CD14-positive monocyte (primary cell): ENCODE measurements around the gene RHEB. TPM values are rescaled to one million over a fixed set of nuclear protein-coding genes. Genes with fewer than 3 reads are reported as not detected.
A peak's percentile ranks its signal among the peaks of the same experiment; 100 is the strongest.

Experiments
- DNase-seq, 3 donors: peaks; one replicate each; pipeline ENCODE4 v3.0.0-alpha.2; 2011 to 2022
- H2AFZ ChIP-seq: 2 replicates; pipeline ENCODE4 v1.6.0; 2012; ENCODE audit warnings: mild to moderate bottlenecking, low read depth, low read length, inconsistent platforms; ENCODE audit not compliant: insufficient read depth, poor library complexity, severe bottlenecking
- H3K27ac ChIP-seq, 2 donors: 1 replicate in 1 of 2; 2 replicates in 1 of 2; pipeline ENCODE4 v1.5.1; 2012 to 2013; ENCODE audit warnings: low read length in 2 of 2, control low read depth in 1 of 2, inconsistent platforms in 1 of 2, low read depth in 1 of 2, mild to moderate bottlenecking in 1 of 2
- H3K27me3 ChIP-seq, 2 donors: one replicate each; pipeline versions ENCODE4 v1.6.0 to v1.6.1; 2011 to 2013; ENCODE audit warnings: low read length in 2 of 2; ENCODE audit not compliant: control insufficient read depth in 2 of 2, insufficient read depth in 2 of 2
- H3K36me3 ChIP-seq, 2 donors: replicated peaks in 1 of 2; 1 replicate in 1 of 2; 2 replicates in 1 of 2; pipeline versions ENCODE4 v1.5.1 to v1.6.1; 2012 to 2013; ENCODE audit warnings: low read length in 2 of 2, control low read depth in 1 of 2, inconsistent platforms in 1 of 2, mild to moderate bottlenecking in 1 of 2; ENCODE audit not compliant: insufficient read depth in 2 of 2, control insufficient read depth in 1 of 2
- H3K4me1 ChIP-seq, 2 donors: 1 replicate in 1 of 2; 2 replicates in 1 of 2; pipeline versions ENCODE4 v1.5.1 to v1.6.1; 2012 to 2013; ENCODE audit warnings: low read length in 2 of 2, control low read depth in 1 of 2, inconsistent platforms in 1 of 2, mild to moderate bottlenecking in 1 of 2, moderate library complexity in 1 of 2; ENCODE audit not compliant: insufficient read depth in 2 of 2, control insufficient read depth in 1 of 2
- H3K4me2 ChIP-seq: replicated peaks from 2 replicates; pipeline ENCODE3; 2012; ENCODE audit warnings: low read length, moderate library complexity, mild to moderate bottlenecking; ENCODE audit not compliant: poor library complexity, severe bottlenecking; ENCODE audit errors: extremely low read depth
- H3K4me3 ChIP-seq, 3 experiments: fragments of 200-600 bp in 1 of 3; sonication (generic) in 1 of 3; replicated peaks in 1 of 3; 1 replicate in 2 of 3; 2 replicates in 1 of 3; pipeline ENCODE4 v1.5.1; 2011 to 2013; ENCODE audit warnings: low read length in 3 of 3, mild to moderate bottlenecking in 3 of 3, control low read depth in 2 of 3, low read depth in 2 of 3, inconsistent platforms in 1 of 3, moderate library complexity in 1 of 3
- H3K79me2 ChIP-seq: 2 replicates; pipeline ENCODE4 v1.6.0; 2012; ENCODE audit warnings: mild to moderate bottlenecking, control low read depth, inconsistent platforms, low read length, moderate library complexity; ENCODE audit not compliant: insufficient read depth
- H3K9ac ChIP-seq: 2 replicates; pipeline ENCODE4 v1.6.0; 2017; ENCODE audit warnings: low read length, mild to moderate bottlenecking; ENCODE audit not compliant: insufficient read depth, poor library complexity, severe bottlenecking
- H3K9me3 ChIP-seq, 2 donors: replicated peaks in 1 of 2; 1 replicate in 1 of 2; 2 replicates in 1 of 2; pipeline versions ENCODE4 v1.5.1 to v1.6.1; 2012 to 2013; ENCODE audit warnings: low read length in 2 of 2, control low read depth in 1 of 2; ENCODE audit not compliant: control insufficient read depth in 1 of 2, insufficient read depth in 1 of 2
- H4K20me1 ChIP-seq: 2 replicates; pipeline ENCODE4 v1.6.0; 2012; ENCODE audit warnings: mild to moderate bottlenecking, low read length, control low read depth, moderate library complexity; ENCODE audit not compliant: insufficient read depth
- H3K27ac Mint-ChIP-seq, 7 donors: one replicate each; pipeline ENCODE4 v1.8.0; 2020; ENCODE audit warnings: mild to moderate bottlenecking in 7 of 7, mixed read lengths in 7 of 7, moderate library complexity in 6 of 7, inconsistent platforms in 2 of 7
- H3K27me3 Mint-ChIP-seq, 3 donors: one replicate each; pipeline ENCODE4 v1.8.0; 2021 to 2022; ENCODE audit warnings: low read depth in 3 of 3, mild to moderate bottlenecking in 3 of 3, mixed read lengths in 3 of 3, moderate library complexity in 3 of 3, inconsistent platforms in 1 of 3
- H3K36me3 Mint-ChIP-seq, 2 donors: one replicate each; pipeline ENCODE4 v1.8.0; 2020; ENCODE audit warnings: mixed read lengths in 2 of 2, inconsistent platforms in 1 of 2, mild to moderate bottlenecking in 1 of 2
- H3K4me1 Mint-ChIP-seq: one replicate; pipeline ENCODE4 v1.8.0; 2020; ENCODE audit warnings: mild to moderate bottlenecking, mixed read lengths
- H3K4me3 Mint-ChIP-seq, 2 donors: one replicate each; pipeline ENCODE4 v1.8.0; 2020; ENCODE audit warnings: mild to moderate bottlenecking in 2 of 2, mixed read lengths in 2 of 2, moderate library complexity in 1 of 2
- H3K9me3 Mint-ChIP-seq, 7 donors: one replicate each; pipeline ENCODE4 v1.8.0; 2020 to 2022; ENCODE audit warnings: mixed read lengths in 7 of 7, mild to moderate bottlenecking in 6 of 7, moderate library complexity in 6 of 7, inconsistent platforms in 2 of 7
- CTCF ChIP-seq: fragments of 200-600 bp; IDR thresholded peaks from one replicate; pipeline ENCODE4 v1.8.0; 2022; ENCODE audit warnings: antibody characterized with exemption, mild to moderate bottlenecking
- WGBS: methylation state at CpG from one replicate; pipeline ENCODE4 v1.1.5; 2013; ENCODE audit warnings: missing lambda C conversion rate; ENCODE audit not compliant: insufficient coverage; 5-methylcytosine and 5-hydroxymethylcytosine counted together
- intact Hi-C, 2 donors: fragments of 100-400 bp; cut with micrococcal nuclease; formaldehyde crosslinking; loops; one replicate each; pipeline versions ENCODE4 v1.15.0 to v1.15.1; 2023
- polyA plus RNA-seq, 3 donors: library from polyadenylated mRNA; depleted of rRNA in 1 of 3; unstranded in 2 of 3; stranded (reverse) in 1 of 3; fragments of 300-500 nt in 2 of 3; fragments of >200 nt in 1 of 3; fragmentation: Illumina TruSeq in 2 of 3; gene quantifications; 1 replicate in 2 of 3; 2 replicates in 1 of 3; pipeline ENCODE4 v1.2.3, GENCODE V29; 2012 to 2021
- small RNA-seq: library from RNA; depleted of rRNA; stranded (forward); fragments of <200 nt; gene quantifications from one replicate; pipeline ENCODE3, GENCODE V24; 2012; ENCODE audit warnings: low read depth; ENCODE audit not compliant: insufficient read length

RHEB gene
- polyA plus RNA-seq, 3 donors: 20.4 to 96.1 (median 95.8) TPM

GRCh38 chr7:151416941-151417315 lies 102.8 kb downstream of the RHEB start:
- peak overlapping the region in 1 of 3 experiments; percentile 45 for H3K4me3 ChIP-seq
- intact Hi-C loops: no loop called here
- Mint-ChIP-seq H3K9me3 (peaks cover 11 to 41% (median 30%) of the 10 kb centered on the region in 7 donors), H3K27ac (peak overlapping the region; percentile 78 to 94 (median 88)), H3K4me3 (peak overlapping the region in 1 of 2 donors; percentile 46), H3K27me3 (peaks cover 5 to 12% (median 10%) of the 10 kb centered on the region in 3 donors), H3K36me3 (peaks cover 8 to 14% of the 10 kb centered on the region in 2 donors), H3K4me1 (peaks cover 31% of the 10 kb centered on the region)
- H4K20me1 ChIP-seq: no peaks in the 10 kb centered on the region
- peaks cover 25% of the 10 kb centered on the region in 2 donors for H3K4me1 ChIP-seq
- peaks cover 17 to 24% of the 10 kb centered on the region in 2 donors for H3K9me3 ChIP-seq
- peaks cover 4 to 7% of the 10 kb centered on the region in 2 donors for H3K27me3 ChIP-seq
- peak overlapping the region; percentile 4 to 63 for H3K27ac ChIP-seq
- DNase-seq: peak in 2 of 3 donors; percentile 23 to 25
- H3K79me2 ChIP-seq: no peaks in the 10 kb centered on the region
- peak overlapping the region; percentile 3 for H3K4me2 ChIP-seq
- TF ChIP-seq CTCF: no peak
- 59% methylated on average over 9 of the region's 11 CpGs for WGBS
- H3K9ac ChIP-seq: no peak overlapping the region
- H3K36me3 ChIP-seq: no peaks in the 10 kb centered on the region
- peak overlapping the region; percentile 57 for H2AFZ ChIP-seq

- no peak for TF ChIP-seq CTCF
- Histone ChIP-seq H3K36me3 (no peaks in the 10 kb centered on the region), H3K9me3 (peaks cover 11 to 19% of the 10 kb centered on the region in 2 donors), H4K20me1 (no peaks in the 10 kb centered on the region), H3K4me2 (peak overlapping the region; percentile 31), H3K4me1 (peaks cover 28 to 31% of the 10 kb centered on the region in 2 donors), H2AFZ (peak overlapping the region; percentile 57), H3K9ac (no peak overlapping the region), H3K4me3 (peak overlapping the region in 1 of 3 experiments; percentile 45), H3K27me3 (peaks cover 4 to 13% of the 10 kb centered on the region in 2 donors), H3K79me2 (no peaks in the 10 kb centered on the region), H3K27ac (peak overlapping the region; percentile 39 to 63)
- peaks cover 11 to 18% (median 16%) of the 10 kb centered on the region in 3 donors for H3K27me3 Mint-ChIP-seq
- H3K4me3 Mint-ChIP-seq: peak overlapping the region in 1 of 2 donors; percentile 46
- peaks cover 9 to 14% of the 10 kb centered on the region in 2 donors for H3K36me3 Mint-ChIP-seq
- WGBS: 82% methylated on average over 7 of the region's 10 CpGs
- intact Hi-C loops: no loop called here
- peak overlapping the region; percentile 78 to 94 (median 88) for H3K27ac Mint-ChIP-seq
- peak in 1 of 3 donors; percentile 12 for DNase-seq
- peaks cover 7 to 38% (median 27%) of the 10 kb centered on the region in 7 donors for H3K9me3 Mint-ChIP-seq
- peaks cover 37% of the 10 kb centered on the region for H3K4me1 Mint-ChIP-seq
These were observed 103.4 kb downstream of the RHEB start for GRCh38 chr7:151416112-151416940.

Small RNA genes within 50 kb of the gene (small RNA-seq; reads per million reads assigned to genes)
- gene MIR3907 (not detected), gene RN7SL76P (not detected)

Other genes with a start within 250 kb of the RHEB start
- gene NUB1, start 178.1 kb downstream of the RHEB start, polyA plus RNA-seq: 10 to 100 TPM; 32.0 to 39.2 (median 37.2) TPM
- gene WDR86, start 109.9 kb downstream of the RHEB start, polyA plus RNA-seq: under 1 TPM; 0.11 to 0.30 (median 0.24) TPM
- not detected for gene CRYGN, start 79.8 kb downstream of the RHEB start, polyA plus RNA-seq